Mesothelial cell of epicardium (in vitro differentiated cells): ENCODE data around the gene TMEM151A. TPM values are rescaled to one million over a fixed set of nuclear protein-coding genes. Genes with fewer than 3 reads are reported as not detected.
A peak's percentile ranks its signal among the peaks of the same experiment; 100 is the strongest.

Experiments
- DNase-seq, 2 experiments: peaks; one replicate each; pipeline ENCODE4 v3.0.0; 2021; ENCODE audit warnings: low spot score in 2 of 2; ENCODE audit not compliant: unreplicated experiment in 2 of 2
- H3K27ac Mint-ChIP-seq: 2 replicates; pipeline ENCODE4 v1.8.0; 2021; ENCODE audit warnings: mixed read lengths
- H3K27me3 Mint-ChIP-seq: 2 replicates; pipeline ENCODE4 v1.8.0; 2021; ENCODE audit warnings: low read depth, mixed read lengths
- H3K36me3 Mint-ChIP-seq: 2 replicates; pipeline ENCODE4 v1.8.0; 2021; ENCODE audit warnings: mixed read lengths
- H3K4me1 Mint-ChIP-seq: 2 replicates; pipeline ENCODE4 v1.8.0; 2021; ENCODE audit warnings: mixed read lengths
- H3K4me3 Mint-ChIP-seq: 2 replicates; pipeline ENCODE4 v1.8.0; 2021; ENCODE audit warnings: mild to moderate bottlenecking, moderate library complexity, mixed read lengths
- H3K9me3 Mint-ChIP-seq: 2 replicates; pipeline ENCODE4 v1.8.0; 2021; ENCODE audit warnings: mixed read lengths
- total RNA-seq: library from RNA; stranded (reverse); gene quantifications from 3 replicates; pipeline ENCODE4 v1.2.1, GENCODE V29; 2021
- TF ChIP-seq, protein P1 (sequence below): fragments of 200-600 bp; sonication (generic); IDR thresholded peaks from one replicate; pipeline ENCODE4 v1.5.0; 2021; ENCODE audit warnings: antibody characterized with exemption; ENCODE audit not compliant: unreplicated experiment

TMEM151A gene
- total RNA-seq, 1 donor from 2014 or later = 1.3 TPM

DNA sequence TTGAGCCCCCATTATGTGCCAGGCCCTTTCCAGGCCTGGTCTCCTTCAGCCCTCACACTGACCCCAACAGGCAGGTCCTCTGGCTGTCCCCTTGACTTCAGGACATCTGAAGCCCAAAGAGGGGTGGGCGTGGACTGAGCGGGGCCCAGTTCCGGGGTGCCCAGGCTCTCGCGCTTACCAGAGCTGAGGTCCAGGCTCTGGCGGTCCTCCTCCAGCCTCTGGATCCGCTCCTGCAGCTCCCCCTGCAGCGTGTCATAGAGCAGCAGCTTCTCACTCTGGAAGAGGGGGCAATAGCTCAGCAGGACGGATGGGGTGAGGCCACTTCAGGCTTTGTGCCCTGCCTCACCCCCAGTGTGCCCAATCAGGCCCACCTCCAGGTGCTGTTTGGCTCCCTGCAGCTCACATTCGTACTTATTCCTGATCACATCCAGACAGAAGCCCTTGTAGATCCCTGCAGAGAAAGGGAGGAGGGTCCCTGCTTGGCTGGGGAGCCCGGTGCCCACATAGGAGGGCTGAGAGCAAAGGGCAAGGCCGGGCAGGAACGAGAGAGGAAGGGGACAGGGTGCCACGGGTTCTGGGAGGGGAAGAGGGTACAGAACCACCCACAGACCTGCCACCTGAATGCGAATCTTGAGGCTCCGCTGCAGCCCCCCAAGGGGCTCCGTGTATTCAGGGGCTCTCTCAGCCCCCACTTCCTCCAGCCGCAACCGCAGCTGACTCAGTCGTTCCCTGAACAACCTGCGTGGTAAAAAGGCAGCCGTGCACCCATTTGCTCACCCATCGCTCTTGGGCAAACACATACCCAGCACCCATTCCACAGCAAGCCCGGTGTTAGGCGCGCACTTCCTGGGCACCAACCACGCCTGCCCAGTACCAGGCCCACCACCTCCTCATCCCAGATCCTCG, 49.2 kb downstream of the TMEM151A start:
- H3K4me3 Mint-ChIP-seq = no peak overlapping the region
- peaks cover 4% of the 10 kb centered on the region for H3K27me3 Mint-ChIP-seq
- TF ChIP-seq, protein P1, sequence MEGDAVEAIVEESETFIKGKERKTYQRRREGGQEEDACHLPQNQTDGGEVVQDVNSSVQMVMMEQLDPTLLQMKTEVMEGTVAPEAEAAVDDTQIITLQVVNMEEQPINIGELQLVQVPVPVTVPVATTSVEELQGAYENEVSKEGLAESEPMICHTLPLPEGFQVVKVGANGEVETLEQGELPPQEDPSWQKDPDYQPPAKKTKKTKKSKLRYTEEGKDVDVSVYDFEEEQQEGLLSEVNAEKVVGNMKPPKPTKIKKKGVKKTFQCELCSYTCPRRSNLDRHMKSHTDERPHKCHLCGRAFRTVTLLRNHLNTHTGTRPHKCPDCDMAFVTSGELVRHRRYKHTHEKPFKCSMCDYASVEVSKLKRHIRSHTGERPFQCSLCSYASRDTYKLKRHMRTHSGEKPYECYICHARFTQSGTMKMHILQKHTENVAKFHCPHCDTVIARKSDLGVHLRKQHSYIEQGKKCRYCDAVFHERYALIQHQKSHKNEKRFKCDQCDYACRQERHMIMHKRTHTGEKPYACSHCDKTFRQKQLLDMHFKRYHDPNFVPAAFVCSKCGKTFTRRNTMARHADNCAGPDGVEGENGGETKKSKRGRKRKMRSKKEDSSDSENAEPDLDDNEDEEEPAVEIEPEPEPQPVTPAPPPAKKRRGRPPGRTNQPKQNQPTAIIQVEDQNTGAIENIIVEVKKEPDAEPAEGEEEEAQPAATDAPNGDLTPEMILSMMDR = no peak
- no peak for DNase-seq
- H3K27ac Mint-ChIP-seq = no peak overlapping the region
- H3K9me3 Mint-ChIP-seq = no peaks in the 10 kb centered on the region
- peaks cover 2% of the 10 kb centered on the region for H3K36me3 Mint-ChIP-seq
- H3K4me1 Mint-ChIP-seq = peaks cover 34% of the 10 kb centered on the region

DNA sequence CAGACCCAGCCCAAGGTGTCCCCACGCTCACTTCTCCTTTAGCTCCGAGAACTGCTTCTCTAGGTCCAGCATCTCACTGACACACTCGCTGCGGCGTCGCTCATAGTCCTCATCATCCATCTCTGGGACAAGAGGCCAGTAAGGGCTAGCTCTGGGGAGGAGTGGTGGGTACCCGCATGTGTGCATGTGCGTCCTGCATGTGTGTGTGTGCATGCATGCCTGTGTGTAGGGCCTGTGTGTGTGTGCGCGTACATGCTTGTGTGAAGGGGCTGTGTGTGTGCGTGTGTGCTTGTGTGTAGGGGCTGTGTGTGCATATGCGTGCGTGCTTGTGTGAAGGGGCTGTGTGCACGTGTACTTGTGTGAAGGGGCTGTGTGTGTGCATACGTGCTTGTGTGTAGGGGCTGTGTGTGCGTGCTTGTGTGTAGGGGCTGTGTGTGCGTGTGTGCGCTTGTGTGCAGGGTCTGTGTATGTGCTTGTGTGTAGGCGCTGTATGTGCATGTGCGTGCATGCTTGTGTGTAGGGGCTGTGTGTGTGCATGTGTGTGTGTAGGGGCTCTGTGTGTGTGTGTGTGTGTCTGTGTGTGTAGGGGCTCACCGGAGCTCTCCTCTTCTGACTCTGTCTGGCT, 49.9 kb downstream of the TMEM151A start:
- no peak for DNase-seq
- TF ChIP-seq, protein P1 = no peak
- Mint-ChIP-seq H3K27ac (no peak overlapping the region), H3K36me3 (peaks cover 2% of the 10 kb centered on the region), H3K9me3 (no peaks in the 10 kb centered on the region), H3K27me3 (no peaks in the 10 kb centered on the region), H3K4me1 (peaks cover 34% of the 10 kb centered on the region), H3K4me3 (no peak overlapping the region)

GRCh38 chr11:66343176-66343575, 51.5 kb downstream of the TMEM151A start:
- Mint-ChIP-seq H3K4me3 (peak overlapping the region; percentile 96), H3K27me3 (peaks cover 2% of the 10 kb centered on the region), H3K4me1 (peaks cover 41% of the 10 kb centered on the region), H3K9me3 (no peaks in the 10 kb centered on the region), H3K27ac (no peak overlapping the region), H3K36me3 (peaks cover 2% of the 10 kb centered on the region)
- TF ChIP-seq, protein P1 = no peak
- DNase-seq = no peak

DNA sequence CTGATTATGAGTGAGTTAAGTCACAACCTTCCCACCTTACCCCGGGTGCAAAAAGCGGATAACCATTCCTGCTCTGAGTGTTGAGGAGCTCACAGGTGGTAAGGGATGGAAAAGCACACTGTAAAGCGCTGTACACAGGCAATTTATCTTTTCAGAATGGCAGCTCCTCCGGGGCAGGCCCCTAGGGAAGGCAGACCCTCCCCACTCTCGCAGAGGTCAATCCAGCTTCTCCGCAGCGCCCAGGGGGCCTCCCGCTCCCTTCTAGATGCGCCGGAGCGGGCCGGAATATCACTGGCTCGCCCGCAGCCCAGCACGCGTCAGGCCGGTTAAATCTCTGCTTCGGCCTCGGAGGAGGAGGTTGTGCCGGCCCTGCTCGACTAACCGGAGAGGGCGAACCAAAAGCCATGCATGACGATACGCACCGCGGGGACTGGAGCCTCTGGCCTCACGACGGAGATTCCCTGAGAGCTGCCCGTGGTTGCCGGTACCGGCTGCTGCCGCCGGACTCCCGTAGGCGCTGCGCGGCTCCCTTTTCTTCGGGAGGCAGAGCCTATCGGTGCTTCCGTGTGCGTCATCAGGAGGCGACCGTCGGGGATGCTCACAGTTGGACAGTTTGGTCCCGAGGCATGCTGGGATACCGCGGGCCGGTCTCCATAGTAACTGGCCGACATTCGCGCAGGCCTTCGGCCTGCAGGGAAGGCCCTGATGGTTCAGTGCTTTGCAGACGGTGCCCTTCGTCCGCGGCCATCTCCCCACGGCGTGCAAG, 53.0 kb downstream of the TMEM151A start, which contains the start of gene BRMS1:
Gene BRMS1 (minus strand): TSS at position 555 of the 766 bp plus-strand sequence. CDS start 2,870 bp downstream, outside the sequence.
- H3K27me3 Mint-ChIP-seq = peaks cover 2% of the 10 kb centered on the region
- H3K27ac Mint-ChIP-seq = peak within 1 kb of the TSS; percentile 97
- no peaks in the 10 kb centered on the region for H3K9me3 Mint-ChIP-seq
- peak; percentile 94 to 98 for DNase-seq
- peaks cover 2% of the 10 kb centered on the region for H3K36me3 Mint-ChIP-seq
- peak within 1 kb of the TSS; percentile 96 for H3K4me3 Mint-ChIP-seq
- peaks cover 48% of the 10 kb centered on the region for H3K4me1 Mint-ChIP-seq
- TF ChIP-seq, protein P1 = no peak

DNA sequence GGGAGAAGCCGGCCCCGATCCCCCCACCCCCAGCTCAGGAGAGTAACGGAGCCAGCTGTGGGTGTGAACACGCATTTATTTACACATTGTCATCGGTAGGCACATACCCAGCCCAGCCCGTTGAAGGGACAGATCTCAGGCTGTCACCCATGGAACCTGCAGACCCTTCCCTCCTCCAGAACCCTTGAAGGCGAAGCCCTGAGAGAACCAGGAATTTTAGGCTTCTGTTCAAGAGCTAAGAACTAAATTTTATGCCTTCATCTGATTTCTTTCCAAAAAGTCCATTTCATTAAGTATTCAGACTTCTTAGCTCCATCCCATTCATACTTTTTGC, 53.6 kb downstream of the TMEM151A start:
- TF ChIP-seq, protein P1 = no peak
- peak overlapping the region; percentile 97 for H3K27ac Mint-ChIP-seq
- H3K36me3 Mint-ChIP-seq = peaks cover under 1% of the 10 kb centered on the region
- no peaks in the 10 kb centered on the region for H3K9me3 Mint-ChIP-seq
- H3K27me3 Mint-ChIP-seq = peaks cover 2% of the 10 kb centered on the region
- H3K4me3 Mint-ChIP-seq = peak overlapping the region; percentile 96
- DNase-seq = no peak
- H3K4me1 Mint-ChIP-seq = peaks cover 48% of the 10 kb centered on the region

Other genes with a start within 250 kb of the TMEM151A start
- gene GAL3ST3, start 242.7 kb upstream of the TMEM151A start, total RNA-seq = 4.7 to 5.7 TPM (median 4.9 TPM) in 3 replicates
- gene SF3B2, start 239.5 kb upstream of the TMEM151A start, total RNA-seq = 182 to 201 TPM (median 195 TPM) in 3 replicates
- gene PACS1, start 221.6 kb upstream of the TMEM151A start, total RNA-seq = 81.6 to 88.0 TPM (median 87.0 TPM) in 3 replicates
- 42.0 to 43.0 TPM (median 42.9 TPM) in 3 replicates for gene KLC2, start 34.2 kb upstream of the TMEM151A start, total RNA-seq
- 88.6 to 91.8 TPM (median 90.1 TPM) in 3 replicates for gene RAB1B, start 23.3 kb upstream of the TMEM151A start, total RNA-seq
- gene CNIH2, start 13.7 kb upstream of the TMEM151A start, total RNA-seq = 10.1 to 11.5 TPM (median 10.2 TPM) in 3 replicates
- gene YIF1A, start 2.8 kb upstream of the TMEM151A start, total RNA-seq = 66.8 to 74.0 TPM (median 71.2 TPM) in 3 replicates
- 95.2 to 102 TPM (median 97.9 TPM) in 3 replicates for gene CD248, start 25.1 kb downstream of the TMEM151A start, total RNA-seq
- gene RIN1, start 44.5 kb downstream of the TMEM151A start, total RNA-seq = 6.7 to 7.1 TPM (median 7.0 TPM) in 3 replicates
- gene BRMS1, start 53.2 kb downstream of the TMEM151A start, total RNA-seq = 25.0 to 27.1 TPM (median 26.5 TPM) in 3 replicates
- gene B4GAT1, start 55.7 kb downstream of the TMEM151A start, total RNA-seq = 28.1 to 30.2 TPM (median 29.5 TPM) in 3 replicates
- gene SLC29A2, start 79.9 kb downstream of the TMEM151A start, total RNA-seq = 33.0 to 35.9 TPM (median 35.7 TPM) in 3 replicates
- 1.00 to 1.2 TPM (median 1.1 TPM) in 3 replicates for gene NPAS4, start 129.1 kb downstream of the TMEM151A start, total RNA-seq
- gene MRPL11, start 147.0 kb downstream of the TMEM151A start, total RNA-seq = 49.0 to 53.1 TPM (median 49.7 TPM) in 3 replicates
- gene PELI3, start 175.0 kb downstream of the TMEM151A start, total RNA-seq = 17.3 to 18.2 TPM (median 17.9 TPM) in 3 replicates
- gene DPP3, start 188.5 kb downstream of the TMEM151A start, total RNA-seq = 40.8 to 47.2 TPM (median 42.9 TPM) in 3 replicates
- 61.5 to 62.0 TPM (median 61.5 TPM) in 3 replicates for gene BBS1, start 218.7 kb downstream of the TMEM151A start, total RNA-seq